Thyroid gland (tissue), 4 donors: ENCODE measurements around the gene HIGD2B.

Source experiments
- CTCF ChIP-seq, 6 experiments: fragments of 200-600 bp in 3 of 6; fragments of 450-650 bp in 3 of 6; sonication (generic) in 3 of 6; IDR thresholded peaks; one replicate each; pipeline ENCODE4 v1.5.1; 2016 to 2019; ENCODE audit warnings: antibody characterized with exemption in 6 of 6, mild to moderate bottlenecking in 2 of 6, inconsistent platforms in 1 of 6, moderate library complexity in 1 of 6
- POLR2A ChIP-seq, 2 donors: fragments of 450-650 bp; IDR thresholded peaks; one replicate each; pipeline ENCODE4 v1.6.1; 2017; ENCODE audit warnings: antibody characterized with exemption in 2 of 2, mild to moderate bottlenecking in 2 of 2, moderate library complexity in 1 of 2

GRCh38 chr15:72688697-72689096 lies 2.7 kb upstream of the HIGD2B start:
- no peak for TF ChIP-seq POLR2A (IDR thresholded peaks at IDR 0.05)
- TF ChIP-seq CTCF (IDR thresholded peaks at IDR 0.05): no peak
